Measurements from ENCODE around the gene STARD7.

STARD7 gene

GRCh38 chr2:96195410-96196066, 13.1 kb downstream of the STARD7 start:
- no peak for DNase-seq

DNA sequence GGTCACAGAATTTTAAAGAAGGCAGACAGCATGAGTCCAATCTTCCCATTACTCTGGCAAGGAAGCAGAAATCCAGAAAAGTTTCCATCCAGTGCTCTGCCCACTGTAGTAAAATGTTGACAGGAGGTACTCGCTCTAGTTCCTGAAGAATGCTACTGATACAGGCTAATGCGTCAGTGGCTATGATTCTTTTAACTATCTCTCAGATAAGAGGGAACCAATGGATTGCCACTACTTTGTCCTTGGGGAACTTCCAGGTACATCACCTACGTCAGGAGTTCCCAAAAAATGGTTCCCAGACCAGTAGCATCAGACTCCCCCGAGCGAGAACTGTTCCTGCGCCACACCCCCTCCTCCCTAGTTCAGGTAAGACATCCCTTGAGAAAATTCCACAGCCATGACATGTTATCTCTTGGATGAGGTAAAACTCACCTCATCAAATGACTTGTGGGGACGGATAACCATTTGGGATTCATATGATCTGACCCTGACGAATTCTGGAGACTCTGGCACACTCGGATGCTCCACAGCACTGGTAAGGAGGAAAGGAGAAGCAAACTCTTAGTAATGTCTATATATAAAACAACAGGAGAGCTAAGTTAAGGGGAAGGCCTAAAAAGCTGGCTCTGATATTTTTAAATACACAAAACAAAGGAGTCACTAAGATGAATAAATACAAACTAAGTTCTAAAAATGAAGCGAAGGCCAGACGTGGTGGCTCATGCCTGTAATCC, 16.5 kb downstream of the STARD7 start:
- DNase-seq = no peak

DNA sequence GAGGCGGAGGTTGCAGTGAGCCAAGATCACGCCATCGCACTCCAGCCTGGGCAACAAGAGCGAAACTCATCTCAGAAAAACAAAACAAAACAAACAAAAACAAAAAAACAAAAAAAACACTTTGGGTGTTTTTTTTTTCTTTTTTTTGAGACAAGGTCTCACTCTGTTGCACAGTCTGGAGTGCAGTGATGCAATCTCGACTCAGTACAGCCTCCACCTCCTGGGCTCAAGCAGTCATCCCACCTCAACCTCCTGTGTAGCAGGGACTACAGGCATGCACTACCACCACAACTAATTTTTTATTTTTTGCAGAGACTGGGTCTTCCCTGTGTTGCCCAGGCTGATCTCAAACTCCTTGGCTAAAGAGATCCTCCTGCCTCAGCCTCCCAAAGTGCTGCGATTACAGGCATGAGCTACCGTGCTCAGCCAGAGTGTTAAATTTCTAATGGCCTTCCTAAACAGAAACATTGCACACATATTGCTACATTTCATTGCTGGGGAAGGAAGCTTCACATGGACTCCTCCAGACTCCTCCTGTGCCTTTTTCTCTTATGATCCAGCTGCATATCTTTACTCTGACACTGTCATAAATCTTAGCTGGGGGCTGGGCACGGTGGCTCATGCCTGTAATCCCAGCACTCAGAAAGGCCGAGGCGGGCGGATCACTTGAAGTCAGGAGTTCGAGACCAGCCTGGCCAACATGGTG, 19.7 kb downstream of the STARD7 start:
- no peak for DNase-seq

DNA sequence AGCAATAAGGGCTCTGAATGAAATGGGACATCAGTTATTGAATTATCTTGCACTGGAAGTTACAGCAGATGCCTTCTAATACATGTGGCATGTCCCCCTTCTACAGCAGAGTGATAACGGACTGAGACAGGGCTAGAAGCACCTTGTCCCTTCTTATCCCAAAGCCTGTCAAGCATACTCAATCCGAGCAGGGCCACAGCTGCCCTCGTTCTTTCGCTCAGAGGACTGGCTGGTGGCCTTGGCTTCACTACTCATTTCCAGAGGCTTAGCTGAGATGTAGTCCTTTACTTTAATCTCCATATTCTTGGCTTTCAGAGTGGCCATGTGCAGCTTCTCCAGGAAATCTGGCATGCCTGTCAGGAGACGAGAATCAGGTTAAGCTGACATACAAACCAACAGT, 22.1 kb downstream of the STARD7 start:
- DNase-seq = no peak

- DNase-seq = no peak
These were observed 23.1 kb downstream of the STARD7 start for GRCh38 chr2:96185516-96185915.

- DNase-seq = no peak
These were observed 23.6 kb downstream of the STARD7 start for GRCh38 chr2:96184989-96185388.

GRCh38 chr2:96184188-96184587, 24.4 kb downstream of the STARD7 start:
- no peak for DNase-seq

- DNase-seq = no peak
These were observed 27.1 kb downstream of the STARD7 start for GRCh38 chr2:96181529-96181928.

DNA sequence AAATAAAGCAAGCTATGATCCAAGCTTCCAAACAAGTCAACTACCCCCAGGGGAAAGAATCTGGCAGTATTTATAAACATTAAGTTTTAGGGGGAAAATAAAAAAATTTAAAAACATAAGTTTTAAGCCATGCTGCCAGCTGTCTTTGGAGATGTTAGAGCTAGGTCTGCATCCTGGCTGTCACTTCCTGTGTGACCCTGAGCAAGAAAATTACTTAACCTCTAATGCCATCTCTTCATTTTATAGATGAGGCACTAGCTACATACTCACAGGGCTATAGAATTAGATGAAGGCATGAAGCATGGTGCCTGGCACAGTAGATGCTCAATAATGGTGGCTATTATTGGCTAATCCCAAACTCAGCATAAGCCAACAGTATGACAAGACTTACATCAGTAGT, 28.1 kb downstream of the STARD7 start:
- DNase-seq = no peak

- no peak for DNase-seq
These were observed 28.6 kb downstream of the STARD7 start for GRCh38 chr2:96180002-96180401.

- DNase-seq = no peak
These were observed 32.0 kb downstream of the STARD7 start for GRCh38 chr2:96176661-96177060.

GRCh38 chr2:96175951-96176350, 32.7 kb downstream of the STARD7 start:
- DNase-seq = no peak

- peak; percentile 66 for DNase-seq
These were observed 34.1 kb downstream of the STARD7 start for GRCh38 chr2:96174251-96175144.

- DNase-seq = no peak
These were observed 36.8 kb downstream of the STARD7 start for GRCh38 chr2:96171831-96172230.

DNA sequence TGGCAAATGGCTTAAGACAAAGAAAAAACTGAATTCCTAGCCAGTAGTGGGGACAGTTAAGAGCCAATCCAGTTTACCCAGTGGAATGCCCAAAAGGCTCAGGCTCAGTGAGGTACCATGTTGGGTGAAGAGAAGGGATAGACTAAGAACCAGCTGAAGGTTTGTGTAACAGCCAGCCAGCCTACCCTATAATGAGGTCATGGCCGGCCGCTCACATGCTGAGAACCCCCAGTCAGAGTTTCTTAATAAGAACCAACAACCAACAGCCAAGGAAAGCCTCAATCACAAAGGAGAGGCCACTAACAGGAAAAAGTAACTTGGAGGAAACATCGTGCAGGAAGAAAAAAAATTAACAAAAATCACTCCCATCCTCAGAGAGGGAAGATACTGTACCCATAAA, 38.0 kb downstream of the STARD7 start:
- DNase-seq = no peak

DNA sequence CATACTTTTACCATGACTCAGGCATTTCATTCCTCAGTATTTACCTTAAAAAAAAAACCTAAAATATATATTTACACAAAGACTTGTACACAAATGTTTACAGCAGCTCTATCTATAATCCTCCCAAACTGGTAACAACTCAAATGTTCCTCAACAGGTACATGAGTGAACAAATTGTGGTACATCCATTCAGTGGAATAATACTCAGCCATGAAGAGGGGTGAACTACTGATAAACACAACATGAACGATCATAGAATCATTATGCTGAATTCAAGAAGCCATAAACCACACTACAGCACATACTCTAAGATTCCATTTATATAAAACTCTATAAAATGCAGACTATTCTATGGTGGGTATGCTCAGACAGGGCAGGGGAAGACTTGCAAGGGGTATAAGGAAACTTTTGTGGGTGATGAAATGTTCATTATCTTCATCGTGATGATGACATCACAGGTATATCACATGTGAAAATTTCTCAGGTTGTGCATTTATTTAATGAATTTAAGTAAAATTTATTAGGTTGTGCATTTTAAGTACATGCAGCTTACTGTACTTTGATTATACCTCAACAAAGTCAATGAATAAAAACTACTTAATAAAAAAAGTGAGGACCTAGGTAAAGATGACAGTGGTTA, 38.6 kb downstream of the STARD7 start:
- no peak for DNase-seq

DNA sequence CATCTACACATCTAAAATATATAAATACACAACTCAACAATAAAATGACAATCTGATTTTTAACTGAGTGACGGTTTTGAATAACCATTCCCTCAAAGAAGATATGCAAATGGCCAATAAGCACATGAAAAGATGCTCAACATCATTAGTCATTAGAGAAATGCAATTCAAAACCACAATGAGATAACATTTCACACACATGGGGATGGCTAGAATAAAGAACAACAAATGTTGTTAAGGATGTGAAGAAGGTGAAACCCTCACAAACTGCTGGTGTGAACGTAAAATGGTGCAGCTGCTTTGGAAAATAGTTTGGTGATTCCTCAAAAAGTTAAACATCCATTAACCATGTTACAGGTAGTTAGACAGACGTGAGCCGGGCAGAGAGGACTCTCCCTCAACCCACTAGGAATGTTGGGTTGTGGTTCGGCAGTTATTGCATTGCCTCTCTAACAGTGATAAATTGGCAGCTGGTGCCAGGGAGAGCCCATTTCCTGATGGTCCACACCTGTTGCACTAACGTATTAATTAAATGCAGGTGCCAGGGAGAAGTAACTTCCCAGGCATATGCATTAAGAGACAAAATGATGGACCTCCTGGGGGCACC, 41.1 kb downstream of the STARD7 start:
- DNase-seq = no peak

- DNase-seq = no peak
These were observed 44.0 kb downstream of the STARD7 start for GRCh38 chr2:96164459-96165184.

GRCh38 chr2:96163768-96164429, 44.7 kb downstream of the STARD7 start:
- no peak for DNase-seq

DNA sequence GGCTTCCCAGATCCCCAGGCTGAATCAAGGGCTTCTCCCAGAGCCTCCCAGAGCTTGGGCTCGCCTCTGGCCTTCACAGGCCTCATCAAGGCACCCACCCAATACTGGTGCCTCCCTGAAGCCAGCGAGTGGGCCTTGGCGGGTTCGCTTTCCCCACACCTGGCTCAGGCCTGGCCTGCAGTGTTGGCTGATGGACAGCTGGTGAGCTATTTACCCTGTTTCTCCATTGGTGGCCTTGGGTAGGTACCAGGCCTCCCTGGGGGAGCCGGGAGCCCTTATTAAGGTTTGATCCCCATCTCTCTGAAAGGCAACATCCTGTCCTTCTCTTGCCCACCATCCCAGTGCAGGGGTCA, 45.2 kb downstream of the STARD7 start:
- DNase-seq = no peak

DNA sequence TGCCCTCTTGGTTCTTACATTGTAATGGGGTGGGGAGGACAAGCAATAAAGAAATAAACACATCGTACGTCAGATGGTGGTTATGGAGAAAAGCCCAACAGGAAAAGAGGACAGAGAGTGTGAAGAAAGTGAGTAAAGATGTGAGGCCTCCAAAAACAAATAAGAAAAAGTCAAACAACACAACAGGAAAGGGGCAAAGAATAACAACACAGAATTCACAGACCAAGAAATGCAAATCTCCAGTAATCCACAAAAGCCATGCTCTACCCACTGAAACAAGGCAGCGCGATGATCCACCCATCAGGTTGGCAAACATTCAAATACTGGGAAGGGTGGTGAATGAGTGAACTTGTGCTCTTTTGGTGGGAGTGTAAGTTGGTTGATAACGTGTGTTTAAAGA, 46.7 kb downstream of the STARD7 start:
- DNase-seq = no peak

Data from AML-193 (cell line).